Measurements from ENCODE around the gene EN1. TPM values are rescaled to one million over a fixed set of nuclear protein-coding genes. Genes with fewer than 3 reads are reported as not detected.

Gene EN1
- total RNA-seq, 6 donors from 2014 or later, result 0.13 TPM; not detected in 5

GRCh38 chr2:118843483-118844132 is 3.8 kb downstream of the EN1 start:
- H3K9me3 ChIP-seq, result no peaks in the 10 kb centered on the region
- H3K36me3 ChIP-seq, result no peaks in the 10 kb centered on the region
- WGBS, 2 donors, result 13 to 15% methylated on average over 9 to 10 of the region's 10 CpGs
- H3K27ac ChIP-seq, result no peak overlapping the region
- no peak overlapping the region for H3K4me3 ChIP-seq
- no peak for DNase-seq
- TF ChIP-seq CTCF (IDR thresholded peaks at IDR 0.05), result no peak
- no peak for TF ChIP-seq EP300 (IDR thresholded peaks at IDR 0.05)
- no peak for TF ChIP-seq POLR2A (IDR thresholded peaks at IDR 0.05)
- no peak for TF ChIP-seq POLR2AphosphoS5 (IDR thresholded peaks at IDR 0.05)
- H3K27me3 ChIP-seq, result peaks cover 2 to 77% (median 54%) of the 10 kb centered on the region in 4 donors
- H3K4me1 ChIP-seq, result peaks cover 31 to 47% (median 38%) of the 10 kb centered on the region in 4 donors
- ATAC-seq (ENCODE audit: low FRiP score in 2 of 2), result no peak

- Histone ChIP-seq H3K4me1 (peaks cover 28 to 39% (median 33%) of the 10 kb centered on the region in 4 donors), H3K27me3 (peaks cover under 1 to 77% (median 52%) of the 10 kb centered on the region in 4 donors), H3K4me3 (peak overlapping the region in 3 of 4 donors; percentile 9 to 46 (median 23)), H3K9me3 (no peaks in the 10 kb centered on the region), H3K27ac (no peak overlapping the region), H3K36me3 (no peaks in the 10 kb centered on the region)
- ATAC-seq (ENCODE audit: low FRiP score in 2 of 2), result no peak
- TF ChIP-seq CTCF (IDR thresholded peaks at IDR 0.05) (no peak), POLR2AphosphoS5 (IDR thresholded peaks at IDR 0.05) (no peak), POLR2A (IDR thresholded peaks at IDR 0.05) (no peak), EP300 (IDR thresholded peaks at IDR 0.05) (no peak)
- peak; percentile 13 to 78 for DNase-seq
- 4 to 5% methylated on average over 36 to 53 of the region's 60 CpGs for WGBS, 2 donors
These were observed 4.6 kb downstream of the EN1 start for GRCh38 chr2:118842661-118843482.

GRCh38 chr2:118841828-118842461 is 5.5 kb downstream of the EN1 start:
- 8 to 10% methylated on average over 42 to 44 of the region's 47 CpGs for WGBS, 2 donors
- H3K36me3 ChIP-seq, result no peaks in the 10 kb centered on the region
- no peak for TF ChIP-seq CTCF (IDR thresholded peaks at IDR 0.05)
- peak in 1 of 2 donors; percentile 25 for TF ChIP-seq POLR2AphosphoS5 (IDR thresholded peaks at IDR 0.05)
- TF ChIP-seq EP300 (IDR thresholded peaks at IDR 0.05), result no peak
- TF ChIP-seq POLR2A (IDR thresholded peaks at IDR 0.05), result no peak
- peaks cover 23 to 30% (median 27%) of the 10 kb centered on the region in 4 donors for H3K4me1 ChIP-seq
- H3K27ac ChIP-seq, result no peak overlapping the region
- DNase-seq, result peak in 1 of 2 donors; percentile 80
- no peak for ATAC-seq (ENCODE audit: low FRiP score in 2 of 2)
- H3K27me3 ChIP-seq, result peaks cover 0 to 77% (median 50%) of the 10 kb centered on the region in 4 donors
- H3K4me3 ChIP-seq, result peak overlapping the region in 3 of 4 donors; percentile 9 to 46 (median 23)
- H3K9me3 ChIP-seq, result no peaks in the 10 kb centered on the region

- no peak for ATAC-seq (ENCODE audit: low FRiP score in 2 of 2)
- Histone ChIP-seq H3K36me3 (no peaks in the 10 kb centered on the region), H3K9me3 (no peaks in the 10 kb centered on the region), H3K27me3 (peaks cover 0 to 75% (median 48%) of the 10 kb centered on the region in 4 donors), H3K4me3 (peak overlapping the region in 1 of 4 donors; percentile 9), H3K4me1 (peaks cover 18 to 27% (median 23%) of the 10 kb centered on the region in 4 donors), H3K27ac (no peak overlapping the region)
- TF ChIP-seq POLR2A (IDR thresholded peaks at IDR 0.05) (no peak), EP300 (IDR thresholded peaks at IDR 0.05) (no peak), CTCF (IDR thresholded peaks at IDR 0.05) (no peak), POLR2AphosphoS5 (IDR thresholded peaks at IDR 0.05) (no peak)
- 34 to 41% methylated on average over 20 of the region's 20 CpGs for WGBS, 2 donors
- peak in 1 of 2 donors; percentile 60 for DNase-seq
These were observed 6.0 kb downstream of the EN1 start for GRCh38 chr2:118841450-118841827.

All from upper lobe of left lung (tissue), 6 donors.